GM18870 (cell line): ENCODE results near the gene RHBDL1.

Source experiments
- ATAC-seq: cut with Tn5 transposase; IDR thresholded peaks from one replicate; pipeline ENCODE4 v1.9.1; 2021; ENCODE audit warnings: moderate library complexity; ENCODE audit not compliant: unreplicated experiment

RHBDL1 gene

DNA sequence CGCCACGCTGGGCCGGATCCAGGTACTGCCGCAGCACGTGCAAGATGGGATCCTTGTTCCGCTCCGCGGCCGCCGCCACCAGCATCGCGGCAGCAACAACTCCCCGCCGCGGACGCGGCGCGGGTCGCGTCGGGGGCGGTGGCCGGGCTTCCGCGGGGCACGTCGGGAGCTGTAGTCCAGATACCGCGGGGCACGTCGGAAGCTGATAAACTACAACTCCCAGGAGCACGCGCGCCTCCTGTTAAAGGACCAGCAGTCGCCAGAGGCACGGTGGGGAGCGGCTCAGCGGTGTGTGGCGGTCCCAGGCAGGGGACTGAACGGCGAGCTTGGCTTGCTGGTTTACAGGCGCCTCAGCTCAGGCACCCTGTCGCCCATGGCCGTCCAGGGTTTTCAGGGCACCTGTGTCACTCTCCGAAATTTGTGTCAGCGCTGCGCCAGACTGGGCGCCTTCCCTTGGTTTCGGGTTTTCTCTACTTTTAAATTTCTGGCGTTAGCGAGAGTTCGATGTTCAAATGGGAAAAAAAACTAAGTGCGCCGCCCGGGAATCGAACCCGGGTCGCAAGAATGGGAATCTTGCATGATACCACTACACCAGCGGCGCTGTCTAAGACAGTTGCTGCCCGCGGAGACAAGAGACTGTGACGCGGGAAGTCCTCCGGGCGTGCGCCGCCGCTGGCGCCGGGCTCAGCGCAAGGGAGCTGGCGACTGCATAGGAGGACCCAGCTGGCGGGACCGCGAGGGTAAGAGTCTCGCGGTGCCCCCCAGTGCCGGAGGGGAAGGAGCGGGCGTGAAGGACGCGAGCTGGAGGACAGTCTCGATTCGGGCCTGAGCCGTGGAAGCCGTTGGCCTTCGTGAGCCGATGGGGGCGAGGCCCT is 39.0 kb upstream of the RHBDL1 start, which contains the start of gene METTL26:
Gene METTL26 (minus strand): TSS at position 100 of the 875 bp plus-strand sequence. CDS start 15 bp downstream, at position 85.
- ATAC-seq = peak; percentile 49

GRCh38 chr16:637081-638018 is 38.1 kb upstream of the RHBDL1 start:
- ATAC-seq = no peak

DNA sequence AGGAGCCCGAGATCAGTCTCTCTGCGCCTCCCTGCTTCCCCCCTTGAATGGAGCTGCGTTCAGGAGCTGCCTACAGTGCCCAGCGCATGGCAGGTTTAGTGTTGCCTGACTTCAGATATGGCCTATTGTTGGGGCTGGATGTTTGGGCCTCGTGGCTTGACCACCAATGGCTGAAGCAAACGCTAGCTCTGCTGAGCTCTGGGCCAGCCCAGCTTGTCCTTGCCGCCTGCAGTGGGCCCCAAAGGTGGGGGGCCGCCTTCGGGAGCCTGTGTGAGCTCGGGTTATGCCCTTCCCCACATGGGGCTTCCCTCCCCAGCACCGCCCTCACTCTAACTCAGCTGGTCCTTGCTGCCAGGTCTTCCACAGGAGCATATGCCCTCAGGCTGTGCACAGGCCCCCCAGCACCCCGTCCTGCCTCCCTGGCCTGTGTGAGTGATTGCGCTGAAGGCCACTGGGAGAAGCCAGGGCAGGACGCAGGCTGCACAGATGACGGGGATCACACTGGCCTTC is 37.4 kb upstream of the RHBDL1 start:
- no peak for ATAC-seq

- ATAC-seq = no peak
Observed at GRCh38 chr16:638836-639235, 36.6 kb upstream of the RHBDL1 start.

- no peak for ATAC-seq
Observed at GRCh38 chr16:640614-641013, 34.9 kb upstream of the RHBDL1 start.

GRCh38 chr16:641326-642188 is 33.9 kb upstream of the RHBDL1 start, which contains the start of gene MCRIP2:
Gene MCRIP2 (plus strand): TSS chr16:641828. CDS start chr16:641992, 164 bp downstream.
- ATAC-seq = no peak

DNA sequence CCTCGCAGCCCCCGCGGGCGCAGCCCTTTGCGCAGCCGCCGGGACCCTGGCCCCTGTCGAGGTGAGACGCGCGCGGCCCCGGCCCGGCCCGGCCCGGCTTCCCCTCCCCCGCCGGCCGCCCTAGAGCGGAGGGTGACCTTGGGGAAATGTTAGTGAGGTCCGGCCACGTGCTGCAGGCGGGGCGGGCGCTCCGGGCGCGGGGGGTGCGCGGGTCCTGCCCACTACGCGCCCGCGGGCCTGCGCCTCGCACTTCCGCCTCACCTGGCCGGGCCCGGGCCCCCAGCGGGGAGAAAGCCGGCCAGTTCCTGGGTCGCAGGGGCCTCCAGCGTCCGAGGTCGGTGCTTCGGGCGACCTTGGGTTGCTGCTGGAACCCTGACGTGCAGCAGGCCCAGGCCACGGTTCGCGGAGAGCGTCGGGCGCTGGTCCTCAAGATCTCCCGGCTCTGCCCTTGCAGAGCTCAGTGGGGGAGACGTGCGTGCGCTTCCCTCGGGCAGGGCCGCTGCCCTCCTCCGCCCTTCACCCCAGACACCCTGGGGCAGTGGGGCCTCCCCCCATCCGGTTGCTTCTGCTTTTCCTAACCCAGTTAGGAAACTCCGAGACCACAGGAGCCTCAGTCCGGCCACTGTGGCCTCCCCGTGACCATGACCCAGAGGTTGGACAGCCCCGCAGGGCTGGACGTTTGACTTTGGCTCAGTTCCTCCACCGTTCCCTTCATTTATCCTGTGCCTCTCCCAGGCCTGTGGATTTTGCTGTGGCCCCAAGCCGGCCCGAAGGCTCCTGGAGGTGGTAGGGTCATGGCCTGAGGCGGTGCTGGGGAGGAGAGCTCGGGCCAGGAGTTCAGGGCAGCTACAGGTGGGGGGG is 33.1 kb upstream of the RHBDL1 start:
- no peak for ATAC-seq

- ATAC-seq = no peak
Observed at GRCh38 chr16:643050-643368, 32.5 kb upstream of the RHBDL1 start.

DNA sequence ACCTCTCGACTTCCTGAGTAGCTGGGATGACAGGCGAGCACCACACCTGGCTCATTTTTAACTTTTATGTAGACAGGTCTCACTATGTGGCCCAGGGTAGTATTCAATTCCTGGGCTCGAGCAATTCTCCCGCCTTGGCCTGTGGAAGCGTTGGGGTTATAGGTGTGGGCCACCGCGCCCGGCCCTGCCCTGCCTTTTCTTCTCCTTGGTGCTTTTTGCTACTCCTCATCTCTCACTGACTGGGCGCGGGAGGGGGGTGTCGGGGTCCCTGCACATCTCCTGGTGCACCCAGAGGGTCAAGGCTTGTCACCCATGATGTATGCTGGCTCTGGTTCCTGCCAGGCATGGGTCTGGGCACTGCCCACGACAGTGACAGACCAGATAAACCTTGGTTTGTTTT is 30.9 kb upstream of the RHBDL1 start:
- ATAC-seq = no peak

GRCh38 chr16:645852-646678 is 29.4 kb upstream of the RHBDL1 start:
- no peak for ATAC-seq

GRCh38 chr16:646679-647172 is 28.7 kb upstream of the RHBDL1 start:
- ATAC-seq = no peak

DNA sequence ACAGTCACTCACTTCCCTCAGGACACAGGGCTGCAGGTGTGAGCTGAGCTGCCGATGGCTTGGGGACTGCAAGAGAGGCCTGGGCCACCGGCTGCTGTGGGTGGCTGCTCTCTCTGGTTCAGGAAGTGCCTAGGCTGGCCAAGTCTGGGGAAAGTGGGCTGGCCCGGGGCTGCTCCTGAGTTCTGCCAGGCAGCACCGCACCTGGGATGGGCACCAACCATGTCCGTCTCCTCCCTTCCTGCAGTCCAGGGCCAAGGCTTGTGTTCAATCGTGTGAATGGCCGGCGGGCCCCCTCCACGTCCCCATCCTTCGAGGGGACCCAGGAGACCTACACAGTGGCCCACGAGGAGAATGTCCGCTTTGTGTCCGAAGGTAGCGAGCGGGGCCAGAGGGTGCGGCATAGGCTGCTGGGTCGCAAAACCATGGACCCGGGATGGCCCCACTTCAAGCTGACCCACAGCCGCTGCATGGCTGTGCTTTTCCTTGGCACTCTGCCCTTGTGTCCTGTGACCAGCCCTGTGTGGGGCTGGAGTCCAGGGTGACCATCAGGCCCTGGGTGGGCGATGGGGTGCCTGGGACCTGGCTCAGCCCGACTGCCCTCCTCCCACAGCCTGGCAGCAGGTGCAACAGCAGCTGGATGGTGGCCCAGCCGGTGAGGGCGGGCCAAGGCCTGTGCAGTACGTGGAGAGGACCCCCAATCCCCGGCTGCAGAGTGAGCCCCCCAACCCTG is 28.1 kb upstream of the RHBDL1 start:
- ATAC-seq = no peak

DNA sequence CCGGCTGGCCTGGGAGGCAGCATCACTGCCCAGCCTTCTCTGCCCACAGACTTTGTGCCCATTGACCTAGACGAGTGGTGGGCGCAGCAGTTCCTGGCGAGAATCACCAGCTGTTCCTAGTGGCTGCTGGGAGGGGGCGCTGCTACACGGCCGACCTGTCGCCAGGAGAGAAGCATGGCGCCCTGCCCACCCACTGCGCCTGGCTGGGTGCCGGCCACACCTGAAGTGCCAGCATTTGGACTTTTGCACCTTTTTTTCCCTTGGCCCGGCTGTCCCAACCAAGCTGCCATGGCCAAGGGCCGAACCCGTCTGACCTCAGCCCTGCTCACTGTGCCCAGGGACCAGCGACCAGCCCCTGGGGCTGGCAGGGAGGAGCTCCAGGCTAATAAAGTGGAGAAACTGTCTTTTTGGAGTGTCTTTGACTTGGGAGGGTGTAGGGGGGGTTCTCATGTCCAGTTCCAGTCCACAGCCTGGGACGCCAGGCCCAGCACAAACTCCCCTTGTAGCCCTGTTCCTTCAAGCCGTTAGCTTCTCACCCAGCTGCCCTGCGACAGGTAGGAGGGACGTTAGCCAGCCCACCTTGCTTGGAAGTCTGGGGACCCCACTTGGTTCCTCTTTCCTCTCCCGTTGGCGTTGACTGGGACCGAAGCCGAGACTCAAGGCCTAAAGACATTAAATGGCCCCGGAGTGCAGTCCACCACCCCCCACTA is 27.2 kb upstream of the RHBDL1 start:
- ATAC-seq = no peak

DNA sequence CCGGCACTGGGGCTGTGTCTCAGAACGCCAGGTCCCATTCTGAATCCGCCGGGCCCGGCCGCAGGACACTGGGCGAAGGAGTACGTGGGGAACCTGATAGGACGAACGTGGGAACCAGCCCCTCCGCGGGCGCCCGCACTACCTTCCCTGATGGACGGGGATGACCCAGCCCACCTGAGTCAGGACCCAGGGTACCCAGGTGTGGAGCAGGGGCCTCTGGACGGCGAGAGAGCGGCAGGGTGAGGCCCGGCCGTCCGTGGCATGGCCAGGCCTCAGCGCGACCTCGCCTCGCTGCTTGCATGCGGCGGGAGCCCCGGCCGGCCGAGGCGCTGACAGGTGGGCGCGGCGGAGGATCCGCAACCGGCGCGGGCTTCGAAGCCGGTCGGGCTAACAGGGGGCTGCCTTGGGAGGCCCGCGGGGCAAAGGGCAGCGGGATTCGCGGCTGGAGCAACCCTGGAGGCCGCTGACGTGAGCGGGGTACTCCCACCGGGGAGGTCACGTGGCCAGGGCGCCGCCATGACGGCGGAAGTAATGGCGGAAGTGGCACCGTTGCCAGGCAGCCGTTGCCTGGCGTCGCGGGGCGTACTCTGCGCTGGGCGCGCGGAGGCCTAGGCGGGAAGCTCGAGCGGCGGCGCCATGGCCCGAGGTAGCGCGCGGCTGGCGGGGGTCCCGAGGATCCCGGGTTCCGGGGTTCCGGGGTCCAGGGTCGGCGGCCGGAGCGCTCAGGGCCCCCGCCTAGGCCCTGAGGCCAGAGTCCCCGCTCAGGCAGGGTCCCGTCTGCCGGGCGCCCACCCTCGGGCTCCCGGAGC is 26.5 kb upstream of the RHBDL1 start, which contains the start of gene WDR90:
Gene WDR90 (plus strand): TSS at position 585 of the 809 bp plus-strand sequence. CDS start 52 bp downstream, at position 637.
- no peak for ATAC-seq

DNA sequence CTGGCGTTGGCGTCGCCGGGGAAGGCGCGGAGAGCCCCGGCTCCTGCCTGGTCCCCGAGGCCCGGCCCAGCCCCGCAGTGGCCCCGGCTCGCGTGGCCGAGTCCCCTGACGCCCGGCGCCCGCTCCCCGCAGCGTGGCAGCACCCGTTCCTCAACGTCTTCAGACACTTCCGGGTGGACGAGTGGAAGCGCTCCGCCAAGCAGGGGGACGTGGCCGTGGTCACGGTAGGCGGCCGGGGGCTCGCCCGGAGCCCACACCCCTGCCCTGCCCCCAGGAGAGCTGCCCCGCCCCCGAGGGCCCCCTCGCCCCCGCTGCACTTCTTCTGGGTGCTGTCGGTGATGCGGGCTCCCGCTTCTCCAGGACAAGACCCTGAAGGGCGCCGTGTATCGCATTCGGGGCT is 25.8 kb upstream of the RHBDL1 start:
- ATAC-seq = no peak

GRCh38 chr16:651844-652243 is 23.6 kb upstream of the RHBDL1 start:
- ATAC-seq = no peak
